Superior temporal gyrus (tissue), 1 donor: Measurements from ENCODE around the gene LAMP2.
"Not testable (repeated sequence)": the region's sequence is repeated elsewhere in the genome, so short reads cannot be mapped to it uniquely, and the experiment has no call there.

Source experiments
- DNase-seq: peaks from one replicate; pipeline ENCODE4 v3.0.0-alpha.2; 2016; ENCODE audit errors: extremely low spot score

Gene LAMP2

DNA sequence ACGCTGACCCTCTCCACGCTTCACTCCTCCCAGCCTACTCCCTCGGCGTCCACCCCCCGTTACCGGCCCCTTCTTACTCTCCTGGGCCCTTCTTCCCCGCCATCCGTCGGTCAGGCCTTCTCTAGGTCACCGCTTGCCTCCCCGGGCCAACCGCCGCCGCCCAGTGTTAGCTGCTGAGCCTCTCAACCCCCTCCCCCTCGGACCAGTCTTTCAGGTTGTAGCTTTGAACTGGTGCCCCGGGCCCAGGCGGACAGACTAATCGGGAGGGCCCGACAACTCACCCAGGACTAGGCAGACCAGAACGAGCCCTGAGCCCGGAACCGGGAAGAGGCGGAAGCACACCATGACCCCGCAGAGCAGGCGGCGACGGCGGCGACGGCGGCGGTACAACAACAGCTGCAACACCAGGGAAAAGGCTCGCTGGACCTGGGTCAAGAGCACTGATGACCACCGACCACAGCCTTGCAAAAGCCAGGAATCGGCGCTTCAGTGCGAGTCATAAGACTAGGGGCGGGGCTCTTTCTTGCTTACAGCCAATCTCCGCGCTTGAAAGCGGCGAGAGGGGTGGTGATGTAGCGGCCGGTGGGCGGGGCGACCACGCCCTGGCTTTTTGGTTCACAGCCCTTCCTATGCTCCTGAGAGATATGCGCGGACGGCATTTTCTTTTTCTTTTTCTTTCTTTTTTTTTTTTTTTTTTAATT, at the start of gene LAMP2:
Gene LAMP2 (minus strand): TSS at position 472 of the 701 bp plus-strand sequence. CDS start 127 bp downstream, at position 345.
- DNase-seq = peak; percentile 93

DNA sequence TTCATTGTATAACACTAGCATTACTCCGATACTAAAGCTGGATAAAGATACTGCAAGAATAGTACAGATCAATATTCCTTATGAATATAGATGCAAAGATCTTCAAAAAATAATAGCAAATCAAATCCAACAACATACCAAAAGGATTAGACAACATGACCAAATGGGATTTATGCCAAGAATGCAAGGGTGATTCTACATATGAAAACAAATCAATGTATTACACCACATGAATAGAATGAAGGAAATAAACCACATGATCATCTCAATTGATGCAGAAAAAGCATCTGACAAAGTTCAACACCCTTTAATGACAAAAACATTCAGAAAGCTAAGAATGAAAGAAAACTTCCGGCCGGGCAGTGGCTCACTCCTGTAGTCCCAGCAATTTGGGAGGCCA, 48.8 kb upstream of the LAMP2 start:
- no peak for DNase-seq

DNA sequence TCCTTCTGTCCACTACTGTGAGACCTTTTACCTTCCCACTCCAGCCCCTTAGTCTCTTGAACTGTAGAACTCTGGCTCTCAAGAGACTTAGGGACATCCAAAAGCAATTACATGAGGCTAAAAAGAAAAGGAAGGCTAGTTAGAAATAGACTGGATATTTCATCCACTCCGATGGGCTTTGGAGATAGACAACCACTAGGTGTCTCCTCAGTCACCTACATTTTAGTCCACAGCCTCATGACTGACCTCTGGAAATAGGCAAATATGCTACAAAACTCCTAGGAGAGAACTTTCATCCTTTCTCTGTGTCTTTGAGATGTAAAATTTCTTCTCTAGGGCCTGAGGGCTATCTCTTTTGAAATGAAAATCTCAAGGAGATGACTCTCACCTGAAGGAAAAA, 45.1 kb upstream of the LAMP2 start:
- DNase-seq = no peak

DNA sequence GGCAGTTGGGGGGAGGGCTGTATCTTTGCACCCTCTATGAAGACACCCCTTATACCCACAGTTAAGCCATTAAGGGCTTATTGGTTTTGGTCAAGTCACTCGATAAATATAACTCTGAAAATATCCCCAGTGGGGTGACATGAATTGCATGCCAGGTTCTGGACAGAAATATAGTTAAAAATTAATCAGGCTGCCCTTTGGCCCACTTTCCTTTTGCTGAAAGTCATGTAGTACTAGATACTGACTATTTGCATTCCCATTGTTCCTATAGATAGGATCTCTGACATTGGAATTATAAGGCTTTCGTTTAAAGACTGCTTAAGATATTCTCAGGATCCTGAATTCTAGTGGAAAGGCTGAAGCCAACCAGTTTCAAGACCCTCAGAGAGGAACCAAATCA, 43.5 kb upstream of the LAMP2 start:
- DNase-seq = no peak

DNA sequence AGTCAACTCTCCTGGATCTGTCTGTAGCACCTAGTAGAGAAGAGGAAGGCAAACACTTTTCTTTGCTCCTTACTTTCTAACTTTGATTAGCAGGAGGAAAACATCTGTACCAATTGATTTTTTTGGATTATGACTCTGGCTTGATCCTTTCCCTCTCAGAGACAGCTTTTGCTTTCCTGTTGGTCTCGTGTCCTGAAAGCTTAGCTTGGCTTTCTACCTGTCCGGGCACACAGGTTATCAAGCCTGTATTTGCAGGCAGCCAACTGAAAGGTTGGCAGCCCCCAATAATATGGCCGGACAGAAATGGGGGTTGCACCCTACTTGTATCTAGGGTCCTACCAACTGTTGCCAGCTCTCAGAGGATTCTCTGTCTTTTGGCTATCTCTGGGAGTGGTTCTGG, 43.1 kb upstream of the LAMP2 start:
- DNase-seq = no peak

DNA sequence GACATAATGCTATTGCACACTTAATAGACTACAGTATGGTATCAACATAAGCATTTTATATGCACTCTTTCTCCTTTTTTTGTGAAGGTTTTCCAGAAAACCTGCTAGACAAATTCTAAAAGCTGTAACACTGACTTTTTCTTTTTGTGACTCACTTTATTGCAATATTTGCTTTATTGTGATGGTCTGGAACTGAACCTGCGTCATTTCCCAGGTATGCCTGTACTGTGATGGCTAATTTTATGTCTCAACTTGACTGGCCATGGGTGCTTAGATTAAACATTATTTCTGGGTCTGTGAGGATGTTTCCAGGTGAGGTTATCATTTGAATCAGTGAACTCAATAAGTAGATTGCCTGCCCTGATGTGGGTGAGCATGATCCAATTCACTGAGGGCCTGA, 35.5 kb upstream of the LAMP2 start:
- no peak for DNase-seq

DNA sequence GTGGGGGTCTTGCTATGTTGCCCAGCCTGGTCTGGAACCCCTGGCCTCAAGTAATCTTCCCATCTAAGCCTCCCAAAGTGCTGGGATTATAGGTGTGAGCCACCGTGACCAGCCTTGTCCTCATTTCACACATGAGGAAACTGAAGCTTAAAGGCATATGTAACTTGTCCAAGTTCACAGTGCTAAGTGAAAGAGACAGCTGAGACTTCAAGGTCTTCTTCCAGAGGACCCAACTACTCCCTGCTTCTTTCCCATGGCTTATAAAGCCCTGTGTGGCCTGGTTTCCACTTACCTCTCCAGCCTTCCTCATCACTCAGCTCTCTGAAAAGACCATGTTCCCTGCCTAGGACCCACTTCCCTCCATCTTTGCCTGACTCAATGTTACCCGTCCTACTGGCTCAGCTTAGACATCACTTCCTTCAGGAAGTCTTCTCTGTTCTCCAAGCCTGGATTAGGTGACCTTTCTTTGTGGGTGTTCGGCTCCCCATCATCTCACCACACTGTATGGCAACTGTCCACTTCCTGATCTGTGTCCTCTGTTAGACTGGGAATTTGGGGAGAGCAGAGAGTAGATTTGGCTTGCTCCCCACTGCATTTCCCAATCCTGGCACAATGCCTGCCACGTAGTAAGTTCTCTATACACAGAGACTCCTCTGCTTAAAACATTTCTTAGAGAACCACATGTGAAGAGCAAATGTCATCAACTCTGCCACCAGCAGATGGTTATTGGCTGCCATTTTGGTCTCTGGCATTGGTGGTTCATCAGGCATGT, 30.4 kb upstream of the LAMP2 start:
- DNase-seq = no peak

DNA sequence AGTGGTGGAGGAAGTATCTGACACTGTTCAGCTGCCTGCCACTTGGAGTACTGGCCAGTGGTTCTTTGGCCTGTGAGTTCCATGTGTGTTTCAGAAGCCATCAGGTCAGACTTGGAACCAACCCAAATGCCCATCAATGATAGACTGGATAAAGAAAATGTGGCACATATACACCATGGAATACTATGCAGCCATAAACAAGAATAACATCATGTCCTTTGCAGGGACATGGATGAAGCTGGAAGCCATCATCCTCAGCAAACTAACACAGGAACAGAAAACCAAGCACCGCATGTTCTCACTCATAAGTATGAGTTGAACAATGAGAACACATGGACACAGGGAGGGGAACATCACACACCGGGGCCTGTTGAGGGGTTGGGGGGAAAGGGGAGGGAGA, 21.0 kb upstream of the LAMP2 start:
- DNase-seq = not testable (repeated sequence)

DNA sequence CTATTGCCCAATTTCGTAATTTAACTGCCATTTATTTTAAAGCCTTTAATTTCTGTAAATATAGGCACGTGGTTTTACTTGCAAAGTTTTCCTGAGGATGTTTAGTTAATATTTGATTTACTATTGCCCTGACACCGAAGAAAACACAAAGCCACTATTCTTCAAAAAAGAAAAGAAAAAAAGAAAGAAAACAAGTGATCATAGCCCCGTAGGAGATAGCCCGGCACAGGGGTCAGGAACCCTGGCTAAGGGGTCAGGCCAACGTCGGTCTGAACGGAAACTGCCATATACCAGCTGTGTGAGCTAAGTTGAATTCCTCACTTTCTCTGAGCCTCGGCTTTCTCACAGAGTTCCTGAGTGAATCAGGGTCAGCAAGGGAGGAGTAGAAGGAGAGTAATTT, 17.7 kb upstream of the LAMP2 start:
- no peak for DNase-seq

DNA sequence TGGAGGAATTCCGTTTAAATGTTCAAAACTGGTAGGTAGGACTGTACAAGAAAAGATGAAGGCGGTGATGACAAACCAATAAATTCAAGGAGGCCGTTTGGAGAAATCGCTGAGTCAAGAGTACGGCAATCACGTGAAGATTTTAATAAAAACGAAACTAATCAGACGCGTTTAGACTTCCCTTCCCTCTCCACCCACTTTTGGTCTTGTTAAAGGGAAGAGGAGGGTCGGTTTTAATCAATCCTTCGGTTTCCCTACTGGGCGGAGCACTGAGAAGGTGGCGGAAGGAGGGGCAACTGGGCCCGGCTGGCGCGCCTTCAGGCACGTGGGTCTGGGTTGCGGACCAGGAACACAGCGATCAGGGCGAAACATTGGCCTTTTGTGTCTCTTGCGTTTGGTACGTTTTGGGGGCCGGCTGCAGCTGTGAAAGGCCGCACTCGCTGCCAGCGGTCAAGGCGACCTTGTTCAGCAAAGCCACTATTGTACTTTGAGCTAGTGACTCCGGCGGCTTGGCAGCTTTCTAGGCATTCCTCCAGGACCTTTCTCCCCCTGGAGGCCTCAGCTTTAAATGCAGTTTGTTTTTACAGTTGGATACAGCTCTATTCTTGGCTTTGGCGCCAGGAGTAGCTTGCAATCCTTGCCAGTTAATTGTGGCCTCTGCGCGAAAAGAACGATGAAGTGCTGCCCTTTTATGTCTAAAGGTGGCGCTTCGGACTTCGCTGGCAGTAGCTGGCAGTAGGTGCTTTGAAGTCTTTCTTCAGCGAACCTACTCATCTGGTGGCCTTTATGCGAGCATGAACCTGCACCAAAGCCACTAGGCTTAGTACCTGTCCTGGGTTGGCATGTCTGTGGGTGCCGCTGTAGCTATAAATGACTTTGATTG, 16.8 kb upstream of the LAMP2 start:
- peak; percentile 89 for DNase-seq

DNA sequence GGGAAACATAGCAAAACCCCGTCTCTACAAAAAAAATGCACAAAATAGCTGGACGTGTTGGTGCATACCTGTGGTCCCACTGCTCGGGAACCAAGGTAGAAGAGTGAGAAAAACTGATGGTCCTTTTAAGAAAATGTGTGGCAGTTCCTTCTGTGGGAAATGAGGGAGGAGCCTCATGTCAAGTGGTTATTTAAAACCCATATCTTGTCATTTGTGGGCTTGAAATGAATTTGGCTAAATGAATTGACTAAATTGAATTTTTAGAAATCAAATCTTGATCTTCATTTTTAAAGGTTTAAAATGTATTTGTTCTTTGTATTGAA, 16.2 kb upstream of the LAMP2 start:
- no peak for DNase-seq

DNA sequence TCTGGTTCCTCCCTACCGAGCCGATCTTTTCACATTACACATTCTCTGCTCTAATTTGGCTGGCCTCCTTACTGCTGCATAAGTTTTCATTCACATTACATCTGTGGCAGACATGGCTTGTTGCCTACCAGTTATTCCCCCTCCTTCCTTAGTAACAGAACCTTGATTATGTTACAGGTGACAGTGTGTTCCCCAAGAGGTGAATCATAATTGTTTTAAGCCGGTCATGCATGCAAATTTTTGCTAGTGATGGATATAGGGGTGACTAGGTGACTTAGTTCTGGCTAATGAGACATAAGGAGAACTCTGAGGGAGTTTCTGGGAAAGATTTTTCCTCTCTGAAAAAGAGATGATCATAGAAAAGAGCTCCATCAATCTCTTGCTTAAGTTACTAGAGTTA, 8.4 kb upstream of the LAMP2 start:
- DNase-seq = no peak

DNA sequence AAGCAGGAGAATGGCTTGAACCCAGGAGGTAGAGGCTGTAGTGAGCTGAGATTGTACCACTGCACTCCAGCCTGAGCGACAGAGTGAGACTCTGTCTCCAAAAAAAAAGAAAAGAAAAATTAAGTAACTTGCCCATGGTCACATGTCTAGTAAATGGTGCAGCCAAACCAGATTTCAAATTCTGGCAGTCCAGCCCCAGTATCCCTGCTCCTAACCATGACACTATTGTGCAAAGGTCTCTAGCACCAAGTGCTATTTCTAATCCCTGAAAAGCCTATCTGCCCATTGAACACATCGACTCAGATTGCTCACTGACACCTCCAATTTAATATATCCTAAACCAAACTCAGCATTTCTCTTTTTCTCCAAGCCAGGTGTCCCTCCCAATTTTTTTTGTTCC, 7.6 kb upstream of the LAMP2 start:
- DNase-seq = no peak

DNA sequence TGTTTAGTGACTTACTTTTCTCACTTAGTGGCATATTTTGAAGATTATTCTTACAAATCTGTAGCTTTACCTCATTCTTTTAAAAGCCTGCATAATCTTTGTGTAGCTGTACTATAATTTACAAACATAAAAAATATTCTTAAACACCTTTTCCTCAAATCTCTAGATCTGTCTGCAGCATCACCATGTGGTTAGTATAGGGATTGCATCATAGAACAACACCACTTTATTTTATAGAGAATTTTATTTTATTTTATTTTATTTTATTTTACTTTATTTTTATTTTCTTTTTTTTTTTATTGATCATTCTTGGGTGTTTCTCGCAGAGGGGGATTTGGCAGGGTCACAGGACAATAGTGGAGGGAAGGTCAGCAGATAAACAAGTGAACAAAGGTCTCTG, 6.4 kb upstream of the LAMP2 start:
- peak; percentile 58 for DNase-seq

DNA sequence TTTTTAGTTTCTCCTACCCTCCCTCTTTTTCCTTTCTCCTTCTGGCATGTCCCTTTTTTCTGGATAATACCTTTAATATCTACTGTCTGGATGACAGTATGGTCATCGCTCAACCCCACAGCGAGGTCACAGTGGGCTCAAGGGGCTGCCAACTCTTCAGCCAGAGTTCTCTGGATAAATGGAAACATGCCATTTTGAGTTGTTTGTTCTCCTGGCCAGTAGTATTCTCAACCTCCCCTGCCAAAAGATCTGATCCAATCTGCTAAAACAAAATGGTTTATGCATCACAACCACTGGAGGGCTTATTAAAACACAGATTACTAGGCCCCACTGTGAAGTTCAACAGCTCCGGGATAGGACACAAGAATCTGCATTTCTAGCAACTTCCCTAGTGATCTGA, 5.0 kb upstream of the LAMP2 start:
- no peak for DNase-seq

DNA sequence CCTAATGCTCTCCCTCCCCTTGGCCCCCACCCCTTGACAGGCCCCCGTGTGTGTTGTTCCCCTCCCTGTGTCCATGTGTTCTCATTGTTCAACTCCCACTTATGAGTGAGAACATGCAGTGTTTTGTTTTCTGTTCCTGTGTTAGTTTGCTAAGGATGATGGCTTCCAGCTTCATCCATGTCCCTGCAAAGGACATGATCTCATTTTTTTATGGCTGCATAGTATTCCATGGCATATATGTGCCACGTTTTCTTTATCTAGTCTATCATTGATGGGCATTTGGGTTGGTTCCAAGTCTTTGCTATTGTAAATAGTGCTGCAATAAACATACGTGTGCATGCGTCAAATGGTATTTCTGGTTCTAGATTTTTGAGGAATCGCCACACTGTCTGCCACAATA, 561 bp upstream of the LAMP2 start:
- DNase-seq = not testable (repeated sequence)

DNA sequence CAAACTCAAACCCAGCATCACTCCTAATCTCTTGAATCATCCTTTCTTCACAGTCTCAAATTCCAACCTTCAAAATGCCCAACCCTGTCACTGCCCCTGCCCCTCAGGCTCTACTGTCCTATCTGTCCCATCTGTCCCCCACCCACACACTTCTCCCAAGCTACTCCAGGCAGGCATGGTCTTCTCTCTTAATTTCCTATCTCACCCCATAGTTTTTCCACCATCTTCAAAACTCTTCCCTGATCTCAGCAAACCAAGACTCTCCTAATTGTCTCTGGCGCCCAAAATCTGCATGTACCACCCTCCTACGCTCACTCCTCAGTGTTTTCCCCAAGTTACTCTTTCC, 644 bp downstream of the LAMP2 start:
- DNase-seq = no peak

DNA sequence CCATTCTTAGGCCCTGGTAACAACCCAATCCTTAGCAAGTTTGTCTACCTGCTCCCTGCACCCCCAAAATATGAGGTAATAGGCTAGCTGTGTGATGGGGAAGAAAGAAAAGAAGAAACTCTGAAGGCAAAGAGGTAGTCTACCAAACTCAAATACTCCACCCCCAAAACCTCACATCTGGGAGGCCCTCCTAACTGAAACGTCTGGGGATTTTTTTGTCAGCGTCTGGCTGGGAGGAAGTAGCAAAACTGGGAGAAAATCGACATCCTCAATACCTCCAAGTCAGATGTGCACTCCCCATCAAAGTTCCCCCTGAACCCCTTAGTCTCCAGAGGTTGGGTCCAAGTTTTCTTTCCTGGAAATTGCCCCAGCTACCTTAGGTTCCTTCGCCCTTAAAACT, 1.0 kb downstream of the LAMP2 start:
- DNase-seq = no peak

DNA sequence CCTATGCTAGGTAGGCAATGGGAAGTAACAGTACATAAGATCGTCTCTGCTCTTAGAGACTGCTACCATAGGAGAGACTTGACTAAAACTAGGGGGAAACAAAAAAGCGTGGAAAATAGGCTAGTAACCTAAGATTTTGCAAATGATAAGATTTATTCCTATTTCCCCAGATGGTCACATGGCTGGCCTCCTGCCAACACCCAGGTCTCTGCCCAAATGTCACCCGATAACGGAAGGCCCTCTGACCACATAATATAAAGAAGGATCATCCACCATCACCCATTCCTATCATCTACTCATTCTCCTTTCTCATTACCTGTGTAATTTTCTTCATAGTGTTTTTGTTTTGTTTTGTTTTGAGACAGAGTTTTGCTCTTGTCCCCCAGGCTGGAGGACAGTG, 4.7 kb downstream of the LAMP2 start:
- no peak for DNase-seq

DNA sequence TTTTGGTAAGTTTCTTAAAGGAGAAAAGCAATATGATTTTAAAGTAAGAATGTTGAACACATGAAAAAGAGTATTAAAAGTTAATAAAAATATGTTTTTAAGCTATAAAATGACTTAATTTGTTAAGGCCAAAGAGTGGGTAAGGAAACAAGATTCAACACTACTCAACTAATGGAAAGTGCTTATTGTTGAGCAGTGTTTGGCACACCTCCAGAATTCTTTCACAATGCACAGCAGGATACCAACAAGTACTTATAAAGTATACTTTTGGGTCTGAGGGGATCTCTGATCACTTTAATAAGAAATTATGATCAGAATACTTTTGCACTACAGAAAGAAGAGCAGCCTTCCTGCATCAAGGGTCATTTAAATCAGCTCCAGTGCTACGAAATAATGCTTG, 5.9 kb downstream of the LAMP2 start:
- DNase-seq = peak; percentile 61

DNA sequence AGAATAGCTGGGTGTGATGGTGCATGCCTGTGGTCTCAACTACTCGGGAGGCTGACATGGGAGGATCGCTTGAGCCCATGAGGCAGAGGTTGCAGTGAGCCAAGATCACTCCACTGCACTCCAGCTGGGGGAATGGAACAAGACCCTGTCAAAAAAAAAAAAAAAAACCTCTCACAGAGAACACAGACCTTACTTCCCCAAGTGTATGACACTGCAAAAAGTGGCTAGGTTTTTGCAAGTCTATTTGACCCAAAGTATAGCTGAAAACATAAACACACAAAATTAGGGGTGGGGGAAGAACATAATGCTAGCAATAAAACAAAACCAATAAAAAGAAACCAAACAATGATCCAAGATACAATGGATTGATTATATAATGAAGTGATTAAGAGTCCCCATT, 6.7 kb downstream of the LAMP2 start:
- DNase-seq = no peak

DNA sequence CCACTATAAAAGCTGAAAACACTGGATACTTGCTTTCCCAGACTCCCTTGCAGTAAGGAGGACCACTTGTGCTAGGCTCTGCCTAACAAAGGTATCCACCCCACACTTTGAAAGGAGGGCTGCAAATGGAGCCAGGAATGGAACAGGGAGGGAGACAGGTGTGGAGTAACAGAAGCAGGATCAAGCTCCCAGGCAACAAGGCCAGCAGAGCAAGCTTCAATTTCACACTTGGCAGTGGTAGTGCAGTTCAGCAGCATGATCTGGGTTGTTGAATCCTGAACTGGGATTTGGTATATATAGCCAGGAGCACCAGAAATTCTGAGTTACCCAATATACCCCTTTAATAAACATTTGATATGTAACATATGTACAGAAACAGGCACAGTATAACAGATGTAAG, 9.8 kb downstream of the LAMP2 start:
- DNase-seq = no peak

DNA sequence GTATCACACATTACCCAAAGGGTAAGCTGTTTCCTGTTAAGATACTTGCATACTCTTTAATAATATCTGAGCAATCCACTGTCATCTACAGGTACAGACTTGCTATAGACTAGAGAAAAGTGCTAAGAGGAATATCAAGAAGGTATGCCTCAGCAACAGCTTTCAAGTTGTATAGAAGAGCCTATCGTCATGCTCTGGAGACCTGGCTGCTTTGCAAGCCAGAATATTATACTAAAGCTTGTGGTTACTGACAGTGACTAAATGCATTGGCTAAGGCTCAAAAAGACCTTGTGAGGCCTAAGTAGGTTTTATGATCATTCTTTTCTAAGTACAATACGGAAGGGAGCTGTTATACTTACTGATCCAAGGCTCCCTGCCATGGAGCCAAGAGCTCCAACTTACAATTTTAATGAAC, 11.3 kb downstream of the LAMP2 start:
- DNase-seq = no peak
